ENCODE results near the gene MLYCD.

The MLYCD gene

DNA sequence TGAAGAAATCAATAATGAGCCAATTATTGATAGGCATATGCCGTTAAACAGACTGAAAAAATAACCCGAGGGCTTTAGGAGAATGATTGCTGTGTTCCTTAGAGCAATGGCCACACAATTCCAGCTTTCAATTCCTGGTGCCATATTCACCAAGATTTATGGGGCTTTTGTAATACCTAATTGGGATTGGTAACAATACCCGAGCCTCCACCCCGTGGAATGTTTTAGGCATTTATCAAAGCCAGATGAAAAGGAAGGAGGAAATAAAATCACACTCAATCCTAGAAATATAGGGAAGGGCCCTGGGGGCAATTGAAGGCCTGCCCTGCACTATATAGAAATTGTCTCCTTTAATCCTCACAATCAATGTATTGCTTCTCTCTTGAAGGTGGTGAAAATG is 42.1 kb upstream of the MLYCD start:
- no peak for DNase-seq (ENCODE audit: low read depth)
- no peak overlapping the region for H3K4me3 ChIP-seq (ENCODE audit: low read depth, low read length)
- TF ChIP-seq, protein P1, sequence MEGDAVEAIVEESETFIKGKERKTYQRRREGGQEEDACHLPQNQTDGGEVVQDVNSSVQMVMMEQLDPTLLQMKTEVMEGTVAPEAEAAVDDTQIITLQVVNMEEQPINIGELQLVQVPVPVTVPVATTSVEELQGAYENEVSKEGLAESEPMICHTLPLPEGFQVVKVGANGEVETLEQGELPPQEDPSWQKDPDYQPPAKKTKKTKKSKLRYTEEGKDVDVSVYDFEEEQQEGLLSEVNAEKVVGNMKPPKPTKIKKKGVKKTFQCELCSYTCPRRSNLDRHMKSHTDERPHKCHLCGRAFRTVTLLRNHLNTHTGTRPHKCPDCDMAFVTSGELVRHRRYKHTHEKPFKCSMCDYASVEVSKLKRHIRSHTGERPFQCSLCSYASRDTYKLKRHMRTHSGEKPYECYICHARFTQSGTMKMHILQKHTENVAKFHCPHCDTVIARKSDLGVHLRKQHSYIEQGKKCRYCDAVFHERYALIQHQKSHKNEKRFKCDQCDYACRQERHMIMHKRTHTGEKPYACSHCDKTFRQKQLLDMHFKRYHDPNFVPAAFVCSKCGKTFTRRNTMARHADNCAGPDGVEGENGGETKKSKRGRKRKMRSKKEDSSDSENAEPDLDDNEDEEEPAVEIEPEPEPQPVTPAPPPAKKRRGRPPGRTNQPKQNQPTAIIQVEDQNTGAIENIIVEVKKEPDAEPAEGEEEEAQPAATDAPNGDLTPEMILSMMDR (IDR thresholded peaks at IDR 0.05; ENCODE audit: insufficient read depth, low read depth, low read length, missing control alignments): no peak

DNA sequence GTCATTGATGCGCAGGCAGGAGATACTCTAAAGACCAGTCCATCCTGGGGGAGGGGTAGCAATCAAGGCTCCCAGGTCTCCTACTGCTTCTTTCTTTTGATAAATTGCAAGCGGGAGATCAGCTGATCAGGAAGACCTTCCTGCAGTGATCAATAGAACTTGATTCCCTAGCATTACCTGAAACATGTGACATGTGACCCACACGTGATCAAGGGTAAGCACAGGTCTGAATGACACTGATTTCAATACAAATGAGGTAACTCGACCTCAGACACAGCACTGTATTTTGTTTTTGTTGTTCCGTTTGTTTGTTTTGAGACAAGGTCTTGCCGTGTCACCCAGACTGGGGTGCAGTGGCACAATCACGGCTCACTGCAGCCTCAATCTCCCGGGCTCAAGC is 39.6 kb upstream of the MLYCD start:
- H3K4me3 ChIP-seq (ENCODE audit: low read depth, low read length): no peak overlapping the region
- TF ChIP-seq, protein P1 (IDR thresholded peaks at IDR 0.05; ENCODE audit: insufficient read depth, low read depth, low read length, missing control alignments): no peak
- DNase-seq (ENCODE audit: low read depth): no peak

DNA sequence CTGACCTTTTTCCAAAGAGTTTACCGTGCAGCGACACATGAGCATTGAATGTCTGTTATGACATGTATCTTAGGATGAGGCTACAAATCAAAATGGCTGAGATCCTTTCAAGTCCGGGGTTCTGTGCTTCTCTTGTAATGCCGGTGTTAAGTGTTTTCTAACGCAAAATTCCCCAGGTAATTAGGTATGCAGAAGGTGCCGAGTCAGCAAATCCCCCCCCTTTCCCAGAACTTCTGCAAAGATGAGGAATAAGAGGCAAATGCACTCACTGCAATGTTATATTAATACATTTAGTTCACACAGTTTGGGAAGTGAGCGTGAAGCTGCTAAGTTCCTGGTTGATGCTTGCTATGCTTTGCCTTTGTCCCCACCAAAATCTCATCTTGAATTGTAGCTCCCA is 36.3 kb upstream of the MLYCD start:
- TF ChIP-seq, protein P1 (IDR thresholded peaks at IDR 0.05; ENCODE audit: insufficient read depth, low read depth, low read length, missing control alignments): no peak
- DNase-seq (ENCODE audit: low read depth): no peak
- no peak overlapping the region for H3K4me3 ChIP-seq (ENCODE audit: low read depth, low read length)

DNA sequence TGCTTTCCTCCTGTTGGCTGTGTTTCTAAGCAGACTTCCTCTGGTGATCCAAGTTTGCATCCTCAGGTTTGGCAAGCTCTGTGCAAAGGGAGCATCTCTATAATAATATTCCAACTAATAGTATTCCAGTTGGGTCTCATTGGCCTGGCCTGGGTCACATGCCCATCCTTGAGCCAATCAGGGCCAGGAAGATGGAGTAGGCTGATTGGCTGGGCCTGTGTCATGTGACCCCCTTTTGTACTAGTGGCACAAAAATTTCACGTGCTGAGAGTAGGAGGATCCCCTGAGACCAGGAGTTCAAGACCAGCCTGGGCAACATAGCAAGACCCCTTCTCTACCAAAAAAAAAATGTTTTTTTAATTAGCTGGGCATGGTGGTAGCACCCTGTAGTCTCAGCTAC is 35.2 kb upstream of the MLYCD start:
- TF ChIP-seq, protein P1 (IDR thresholded peaks at IDR 0.05; ENCODE audit: insufficient read depth, low read depth, low read length, missing control alignments): no peak
- no peak for DNase-seq (ENCODE audit: low read depth)
- no peak overlapping the region for H3K4me3 ChIP-seq (ENCODE audit: low read depth, low read length)

DNA sequence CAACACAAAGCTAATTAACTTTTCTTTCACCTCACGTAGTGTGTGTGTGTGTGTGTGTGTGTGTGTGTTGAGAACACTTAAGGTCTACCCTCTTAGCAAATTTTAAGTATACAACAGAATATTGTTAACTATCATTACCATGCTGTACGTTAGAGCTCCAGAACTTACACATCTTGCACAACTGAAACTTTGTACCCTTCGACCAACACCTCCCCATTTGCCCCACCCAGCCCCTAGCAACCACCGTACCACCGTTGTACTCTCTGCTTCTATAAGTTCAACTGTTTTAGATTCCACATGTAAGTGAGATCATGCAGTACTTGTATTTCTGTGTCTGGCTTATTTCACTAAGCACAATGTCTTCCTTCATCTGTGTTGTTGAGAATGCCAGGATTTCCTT is 28.1 kb upstream of the MLYCD start:
- DNase-seq (ENCODE audit: low read depth): no peak
- TF ChIP-seq, protein P1 (IDR thresholded peaks at IDR 0.05; ENCODE audit: insufficient read depth, low read depth, low read length, missing control alignments): no peak
- no peak overlapping the region for H3K4me3 ChIP-seq (ENCODE audit: low read depth, low read length)

DNA sequence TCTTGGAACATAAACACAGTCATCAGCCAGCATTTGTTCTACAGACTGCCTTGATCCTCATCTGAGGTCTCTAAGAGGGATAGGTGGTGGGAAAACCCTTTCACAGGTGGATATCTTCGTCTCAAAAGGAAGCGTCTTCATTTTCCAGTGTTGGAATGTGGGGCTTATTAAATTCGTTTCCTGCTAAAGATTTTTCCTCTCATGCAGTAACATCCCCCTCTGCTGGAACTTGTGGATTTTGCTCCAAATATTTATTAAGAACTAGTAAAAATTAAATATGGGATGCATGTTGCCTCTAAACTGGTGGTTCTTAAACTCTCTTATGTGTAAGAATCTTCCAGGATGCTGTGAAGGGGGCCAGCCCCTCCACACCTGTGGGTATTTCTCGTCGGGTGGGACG is 20.1 kb upstream of the MLYCD start:
- no peak for DNase-seq (ENCODE audit: low read depth)
- H3K4me3 ChIP-seq (ENCODE audit: low read depth, low read length): no peak overlapping the region
- TF ChIP-seq, protein P1 (IDR thresholded peaks at IDR 0.05; ENCODE audit: insufficient read depth, low read depth, low read length, missing control alignments): no peak

DNA sequence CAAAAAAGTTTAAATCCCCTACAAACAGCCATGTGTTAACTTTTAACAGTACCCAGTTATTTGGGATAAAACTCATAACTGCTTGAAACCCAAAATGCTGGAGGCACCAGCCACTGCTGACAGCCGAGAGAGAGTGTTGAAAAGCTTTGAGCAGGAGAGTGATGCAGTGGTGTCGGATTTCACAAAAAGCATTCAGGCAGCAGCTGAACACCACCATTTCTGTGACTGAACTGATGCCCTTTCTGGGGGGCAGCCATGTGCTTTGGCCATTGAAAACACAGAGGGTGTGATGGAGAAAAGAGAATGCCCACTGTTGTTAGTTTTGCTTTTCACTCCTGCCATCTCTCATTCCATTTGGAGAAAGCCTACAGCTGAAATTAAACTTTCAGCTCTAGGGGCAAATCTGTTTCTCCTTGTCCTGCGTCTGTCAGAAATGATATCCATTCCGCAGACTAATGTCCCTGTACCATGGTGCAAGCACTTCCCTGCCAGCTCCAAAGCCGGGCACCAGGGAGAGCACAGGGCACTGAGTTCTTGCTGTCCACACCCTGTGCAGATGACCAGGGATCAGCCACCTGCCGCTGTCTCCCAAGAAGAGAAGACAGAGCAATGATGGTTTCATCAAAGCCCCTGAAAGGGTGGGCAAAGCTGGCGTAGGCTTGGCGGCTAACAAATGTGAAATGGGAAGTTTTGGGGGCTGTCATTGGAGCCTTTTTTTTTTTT is 16.6 kb upstream of the MLYCD start:
- TF ChIP-seq, protein P1 (IDR thresholded peaks at IDR 0.05; ENCODE audit: insufficient read depth, low read depth, low read length, missing control alignments): no peak
- no peak overlapping the region for H3K4me3 ChIP-seq (ENCODE audit: low read depth, low read length)
- DNase-seq (ENCODE audit: low read depth): no peak

Measured in GM12865 (cell line).